NCI-H2029 (cell line): ENCODE measurements around the gene RHOB.
"Not testable (repeated sequence)": the region's sequence is repeated elsewhere in the genome, so short reads cannot be mapped to it uniquely, and the experiment has no call there.

Experiments
- DNase-seq: peaks from one replicate; lab custom pipeline; 2025; lab: John Stamatoyannopoulos, UW

The RHOB gene

DNA sequence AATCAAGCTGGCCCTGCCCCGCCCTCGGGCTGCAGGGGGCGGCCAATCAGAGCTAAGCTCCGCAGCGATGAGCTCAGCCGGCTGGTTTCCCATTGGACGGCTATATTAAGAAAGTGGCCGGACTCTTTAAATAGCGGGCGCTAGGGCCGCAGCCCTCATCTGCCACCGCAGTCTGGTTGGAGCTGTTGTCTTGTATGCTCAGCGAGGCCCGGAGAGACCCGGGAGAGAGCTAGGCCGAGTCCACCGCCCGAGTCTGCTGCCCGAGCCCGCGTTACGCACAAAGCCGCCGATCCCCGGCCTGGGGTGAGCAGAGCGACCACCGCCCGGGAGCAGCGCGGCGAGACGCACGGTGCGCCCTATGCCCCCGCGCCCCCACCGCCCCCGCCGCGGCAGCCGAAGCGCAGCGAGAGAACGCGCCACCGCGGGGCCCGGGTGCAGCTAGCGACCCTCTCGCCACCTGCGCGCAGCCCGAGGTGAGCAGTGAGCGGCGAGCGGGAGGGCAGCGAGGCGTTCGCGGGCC, at the start of gene RHOB:
Gene RHOB (plus strand): TSS at position 158 of the 520 bp plus-strand sequence. CDS start 392 bp downstream, outside the sequence.
- peak; percentile 94 for DNase-seq

DNA sequence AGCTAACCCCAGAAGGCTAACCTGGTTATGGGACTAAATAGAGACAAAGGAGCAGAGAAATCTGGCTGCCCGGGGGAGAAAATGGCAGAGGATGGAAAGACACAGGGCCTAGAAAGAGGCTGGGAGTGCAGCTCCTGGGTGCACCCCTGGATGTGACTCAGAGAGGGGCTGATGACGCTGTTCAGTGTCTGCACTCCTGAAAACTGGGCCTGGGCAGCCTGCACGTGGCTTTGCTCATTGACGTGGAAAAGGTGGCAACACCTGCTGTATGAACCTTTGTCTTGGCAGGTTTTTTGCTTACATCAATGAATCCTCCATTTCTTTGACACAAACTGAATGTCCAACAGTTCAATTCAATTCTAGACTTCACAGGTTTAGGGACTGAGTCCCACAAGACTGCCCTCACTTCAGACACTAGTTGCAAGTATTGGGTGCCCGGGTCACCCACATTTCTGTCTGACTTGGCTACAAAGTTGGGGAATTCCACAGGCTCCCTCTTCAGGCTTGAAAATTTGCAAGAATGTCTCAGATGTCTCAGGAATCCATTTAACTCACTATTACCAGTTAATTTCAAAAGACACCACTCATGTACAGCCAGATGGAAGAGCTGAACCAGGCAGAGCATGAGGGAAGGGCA, 48.9 kb upstream of the RHOB start:
- no peak for DNase-seq

DNA sequence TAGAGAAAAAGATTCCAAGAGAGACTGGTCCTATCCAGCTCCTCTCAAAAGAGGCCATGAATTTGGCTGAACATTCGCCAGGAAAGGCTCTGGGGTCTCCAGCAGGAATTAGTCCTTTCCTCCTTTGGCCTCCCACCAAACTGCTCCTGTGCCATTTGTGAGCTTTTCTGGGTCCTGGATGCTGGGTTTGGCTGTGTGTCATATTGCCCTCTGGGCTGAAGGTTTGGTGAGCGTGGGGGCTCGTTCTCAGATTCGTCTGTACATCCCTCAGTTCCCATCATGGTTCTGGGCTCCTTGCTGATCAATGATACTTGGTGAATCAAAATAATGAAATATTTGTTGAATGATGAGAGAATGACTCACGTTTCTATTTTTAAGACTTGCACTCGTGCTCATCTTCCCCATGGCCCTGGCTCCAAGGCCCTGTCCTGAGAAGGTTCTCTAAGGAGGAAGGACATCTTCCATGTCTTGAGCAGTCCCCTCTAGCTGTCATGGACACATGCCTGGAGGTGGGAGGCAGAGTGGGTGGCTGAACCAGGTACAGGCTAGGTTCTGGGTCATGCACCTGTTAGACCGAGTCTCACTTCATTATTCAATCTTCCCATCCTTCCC, 47.8 kb upstream of the RHOB start:
- DNase-seq: no peak

DNA sequence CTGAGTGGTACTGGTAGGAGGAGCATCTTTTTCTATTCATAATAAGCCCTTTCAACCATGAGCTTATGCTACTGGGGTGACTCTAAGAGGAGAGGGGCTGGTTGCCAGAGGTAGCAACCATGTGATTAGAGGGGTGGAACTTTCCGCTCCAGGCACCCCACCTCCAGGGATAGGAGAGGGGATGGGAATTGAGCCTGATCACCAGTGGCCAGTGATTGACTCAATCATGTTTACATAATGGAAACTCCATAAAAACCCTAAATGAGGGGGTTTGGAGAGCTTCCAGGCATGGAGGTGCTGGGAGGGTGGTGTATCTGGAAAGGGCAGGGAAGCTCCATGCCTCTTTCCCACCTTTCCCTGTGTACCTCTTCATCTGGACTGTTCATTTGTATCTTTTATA, 46.6 kb upstream of the RHOB start:
- no peak for DNase-seq

DNA sequence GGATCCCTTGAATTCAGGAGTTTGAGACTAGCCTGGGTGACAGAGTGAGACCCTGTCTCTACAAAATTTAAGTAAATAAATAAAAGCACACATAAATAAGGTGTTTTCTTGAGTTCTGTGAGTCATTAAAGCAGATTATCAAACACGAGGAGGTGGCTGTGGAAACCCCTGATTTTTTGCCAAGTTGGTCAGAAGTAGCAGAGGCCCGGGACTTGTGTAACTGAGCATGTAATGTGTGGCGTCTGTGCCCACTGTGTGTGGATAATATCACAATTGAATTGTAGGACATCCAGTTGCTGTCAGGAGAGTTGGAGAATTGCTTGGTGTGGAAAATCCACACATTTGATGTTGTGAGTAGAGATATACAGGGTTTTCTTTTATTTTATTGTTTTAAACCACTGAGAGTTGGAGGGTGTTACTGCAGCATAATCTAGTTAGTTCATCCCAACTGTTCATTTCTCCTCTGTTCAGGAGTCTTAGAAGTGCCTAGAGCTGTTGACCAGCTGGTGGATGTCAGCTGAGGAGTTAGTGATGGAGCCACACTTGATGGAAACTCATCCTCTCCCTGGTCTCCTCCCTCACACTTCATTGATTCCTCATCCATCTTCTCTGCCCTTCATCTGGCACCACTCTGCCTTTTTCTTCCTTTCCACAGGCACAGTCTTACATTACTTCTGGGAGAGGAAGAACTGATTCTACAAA, 45.9 kb upstream of the RHOB start:
- no peak for DNase-seq

DNA sequence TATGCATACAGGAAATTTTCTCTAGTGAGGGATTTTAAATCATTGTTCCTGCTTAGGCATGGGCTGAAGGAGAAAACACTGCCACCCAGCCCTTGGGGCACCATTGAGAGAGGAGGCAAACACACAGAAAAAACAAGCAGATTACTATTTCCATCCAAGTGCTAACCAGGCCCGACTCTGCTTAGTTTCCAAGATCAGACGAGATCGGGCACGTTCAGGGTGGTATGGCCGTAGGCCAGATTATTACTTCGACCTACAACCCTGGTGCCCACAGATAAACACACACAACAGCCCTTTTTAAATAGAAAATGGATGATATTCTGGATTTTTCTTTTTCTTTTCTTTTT, 45.4 kb upstream of the RHOB start:
- no peak for DNase-seq

DNA sequence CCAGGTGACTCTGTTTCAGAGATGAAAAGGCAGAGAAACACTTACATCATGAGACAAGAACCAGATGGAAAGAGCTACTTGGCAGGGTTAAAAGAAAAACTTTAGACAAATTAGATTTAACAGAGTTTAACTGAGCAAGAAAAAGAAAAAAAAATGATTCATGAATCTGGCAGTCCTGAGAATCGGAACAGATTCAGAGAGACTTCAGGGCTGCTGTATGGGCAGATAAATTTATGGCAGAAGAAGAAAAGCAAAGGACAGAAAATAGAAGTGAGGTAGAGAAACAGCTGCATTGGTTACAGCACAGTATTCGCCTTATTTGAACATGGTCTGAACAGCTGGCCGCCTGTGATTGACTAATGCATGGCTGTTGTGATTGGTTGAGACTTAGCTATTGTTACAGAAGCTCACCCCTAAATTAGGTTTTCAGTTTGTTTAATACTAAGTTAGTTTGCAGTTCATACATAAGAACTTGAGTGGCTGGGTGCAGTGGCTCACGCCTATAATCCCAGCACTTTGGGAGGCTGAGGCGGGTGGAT, 43.0 kb upstream of the RHOB start:
- no peak for DNase-seq

DNA sequence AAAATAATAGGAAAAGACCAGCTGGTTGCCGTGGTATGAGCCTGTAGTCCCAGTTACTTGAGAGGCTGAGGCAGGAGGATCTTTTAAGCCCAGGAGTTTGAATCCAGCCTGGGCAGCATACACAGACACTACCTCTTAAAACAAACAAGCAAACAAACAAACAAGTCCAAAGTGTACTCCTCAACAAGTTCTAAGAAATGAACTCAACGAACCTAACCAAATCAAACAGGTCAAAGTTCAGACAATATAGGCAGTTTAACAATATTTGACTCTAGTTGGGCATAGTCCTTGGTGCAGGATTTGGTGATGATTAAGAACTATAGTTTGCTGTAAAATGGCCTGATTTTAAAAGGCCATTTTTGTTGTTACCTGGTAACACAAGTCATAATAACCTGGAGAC, 41.9 kb upstream of the RHOB start:
- no peak for DNase-seq

DNA sequence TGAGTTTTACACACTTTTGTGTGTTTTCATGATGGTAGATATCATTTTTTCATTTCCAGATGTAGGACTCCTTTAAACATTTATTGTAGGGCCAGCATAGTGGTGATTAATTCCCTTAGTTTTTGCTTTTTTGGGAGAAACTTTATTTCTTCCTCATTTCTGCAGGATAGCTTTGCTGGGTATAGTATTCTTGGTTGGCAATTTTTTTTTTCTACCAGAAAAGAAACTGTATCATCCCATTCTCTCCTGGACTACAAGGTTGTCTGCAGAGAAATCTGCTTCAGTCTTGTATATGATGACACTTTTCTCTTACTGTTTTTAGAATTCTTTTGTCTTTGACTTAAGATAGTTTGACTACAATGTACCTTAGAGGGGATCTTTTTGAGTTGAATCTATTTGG, 37.8 kb upstream of the RHOB start:
- DNase-seq: no peak

DNA sequence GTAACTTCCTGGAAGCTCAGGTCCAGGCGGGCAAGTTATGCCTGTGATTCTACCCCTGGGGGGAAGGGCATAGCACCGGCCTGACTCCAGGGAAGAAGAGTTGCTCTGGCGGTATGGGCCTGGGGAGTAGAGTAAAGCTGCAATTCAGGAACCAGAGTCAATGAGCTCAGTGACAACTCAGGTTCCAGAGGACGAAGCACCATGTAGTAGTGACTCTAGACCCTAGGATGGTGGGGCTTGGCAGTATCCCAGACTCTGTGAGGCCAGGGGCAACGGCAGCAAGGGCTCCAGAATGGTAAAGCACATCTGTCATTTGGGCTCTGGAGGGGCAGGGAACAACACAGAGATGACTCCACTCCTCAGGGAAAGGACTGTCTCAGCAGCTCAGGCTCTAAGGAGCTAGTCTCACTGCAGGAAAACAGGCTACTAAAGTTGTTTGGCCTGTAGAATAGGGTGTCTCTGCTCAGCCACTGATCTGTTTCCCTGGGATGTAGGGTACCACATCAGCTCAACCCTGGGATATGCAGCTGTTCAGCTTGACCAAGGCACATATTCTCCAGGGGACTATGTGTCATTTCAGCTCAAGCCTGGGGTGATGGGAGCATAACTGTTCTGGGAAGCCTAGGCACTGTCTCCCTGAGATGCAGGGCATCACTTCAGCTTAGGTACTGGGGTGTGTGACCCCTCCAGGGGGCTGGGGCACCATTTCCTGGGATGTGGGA, 36.2 kb upstream of the RHOB start:
- DNase-seq: no peak

DNA sequence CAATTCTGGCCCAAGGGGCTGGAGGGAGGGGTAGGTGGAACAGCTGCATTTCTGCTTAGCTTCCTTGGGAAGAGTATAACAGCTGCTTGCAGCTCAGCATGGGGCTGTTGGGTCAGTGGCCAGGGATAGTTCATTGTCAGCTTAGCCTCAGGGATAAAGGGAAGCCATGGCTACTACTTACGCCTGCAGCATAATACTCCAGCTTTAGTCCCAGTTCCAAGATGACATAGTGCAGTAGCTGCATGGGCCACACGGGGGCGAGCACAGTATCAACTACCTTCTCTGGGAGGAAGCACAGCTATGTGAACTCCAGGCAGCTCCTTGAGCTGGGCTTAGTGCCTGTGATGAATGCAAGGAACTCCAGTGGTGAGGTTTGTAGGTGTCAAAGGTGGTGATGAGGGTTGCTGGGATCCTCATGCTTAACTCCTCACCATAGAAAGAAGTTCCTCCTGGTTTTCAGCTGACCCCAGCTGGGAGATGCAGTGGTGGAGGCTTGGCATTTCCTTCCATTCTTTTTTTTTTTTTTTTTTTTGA, 35.4 kb upstream of the RHOB start:
- peak; percentile 67 for DNase-seq

DNA sequence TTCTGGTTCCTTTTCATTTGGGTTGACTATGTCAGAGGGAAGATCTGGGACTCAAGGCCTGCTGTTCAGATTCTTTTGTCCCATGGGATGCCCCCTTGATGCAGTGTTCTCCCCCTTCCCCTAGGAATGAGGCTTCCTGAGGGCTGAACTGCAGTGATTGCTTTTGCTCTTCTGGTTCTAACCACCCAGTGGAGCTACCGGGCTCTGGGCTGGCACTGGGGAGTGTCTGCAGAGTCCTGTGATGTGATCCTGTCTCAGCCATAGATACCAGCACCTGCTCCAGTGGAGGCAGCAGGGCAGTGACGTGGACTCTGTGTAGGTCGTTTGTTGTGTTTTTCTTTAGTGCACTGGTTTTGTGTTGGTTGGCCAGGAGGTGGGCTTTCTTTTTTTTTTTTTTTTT, 32.1 kb upstream of the RHOB start:
- peak; percentile 70 for DNase-seq

DNA sequence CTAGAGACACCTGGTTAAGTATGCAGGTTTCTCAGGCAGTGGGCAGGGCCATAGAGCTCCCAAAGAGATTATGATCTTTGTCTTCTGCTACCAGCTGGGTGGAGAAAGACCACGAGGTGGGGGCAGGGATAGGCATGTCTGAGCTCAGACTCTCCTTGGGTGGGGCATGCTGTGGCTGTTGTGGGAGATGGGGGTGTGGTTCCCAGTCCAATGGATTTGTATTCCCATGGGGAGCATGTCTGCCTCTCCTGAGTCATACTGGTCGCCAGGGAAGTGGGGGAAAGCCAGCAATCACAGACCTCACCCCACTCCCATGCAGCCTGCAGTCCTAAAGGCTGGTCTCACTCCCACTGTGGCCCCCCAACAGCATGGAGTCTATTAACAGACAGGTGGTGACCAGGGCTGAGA, 31.4 kb upstream of the RHOB start:
- no peak for DNase-seq

DNA sequence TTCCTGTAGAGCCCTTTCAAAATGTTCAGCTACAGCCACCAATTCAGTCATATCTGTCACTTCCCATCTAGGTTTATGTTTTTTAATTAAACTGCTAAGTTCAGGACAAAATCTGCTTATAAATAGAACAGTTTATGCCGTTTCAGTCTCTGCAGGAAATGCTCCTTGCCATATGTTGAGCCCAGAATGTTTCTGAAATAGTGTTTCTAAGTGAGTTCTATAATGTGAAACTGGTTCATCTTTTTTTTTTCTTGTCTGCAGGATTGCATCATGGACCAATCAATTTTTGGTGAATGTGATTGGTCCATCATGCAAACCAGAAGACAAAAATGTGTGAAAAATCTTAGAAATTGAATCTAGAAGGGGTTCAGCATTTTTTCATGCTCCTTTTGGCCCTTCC, 30.2 kb upstream of the RHOB start:
- DNase-seq: no peak

DNA sequence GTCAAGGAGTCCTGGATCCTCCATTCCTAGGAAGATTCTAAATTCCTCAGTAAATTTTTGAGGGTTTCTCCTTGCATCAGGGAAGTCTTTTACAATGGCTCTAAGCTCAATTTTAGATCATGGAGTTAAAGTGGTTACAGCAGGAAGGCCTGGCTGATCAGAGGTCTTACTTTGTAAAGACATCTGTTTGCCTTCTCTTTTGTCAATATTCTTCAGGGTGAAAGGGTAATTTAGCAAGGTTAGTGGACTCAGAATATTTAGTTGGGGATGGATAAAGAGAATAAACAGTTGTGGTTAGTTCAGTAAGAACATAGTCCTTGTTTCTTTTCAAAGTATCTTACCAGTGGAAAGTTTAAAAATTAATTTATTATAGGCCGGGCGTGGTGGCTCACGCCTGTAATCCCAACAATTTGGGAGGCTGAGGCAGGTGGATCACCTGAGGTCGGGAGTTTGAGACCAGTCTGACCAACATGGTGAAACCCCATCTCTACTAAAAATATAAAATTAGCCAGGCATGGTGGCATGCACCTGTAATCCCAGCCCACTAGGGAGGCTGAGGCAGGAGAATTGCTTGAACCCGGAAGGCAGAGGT, 29.5 kb upstream of the RHOB start:
- DNase-seq: not testable (repeated sequence)

DNA sequence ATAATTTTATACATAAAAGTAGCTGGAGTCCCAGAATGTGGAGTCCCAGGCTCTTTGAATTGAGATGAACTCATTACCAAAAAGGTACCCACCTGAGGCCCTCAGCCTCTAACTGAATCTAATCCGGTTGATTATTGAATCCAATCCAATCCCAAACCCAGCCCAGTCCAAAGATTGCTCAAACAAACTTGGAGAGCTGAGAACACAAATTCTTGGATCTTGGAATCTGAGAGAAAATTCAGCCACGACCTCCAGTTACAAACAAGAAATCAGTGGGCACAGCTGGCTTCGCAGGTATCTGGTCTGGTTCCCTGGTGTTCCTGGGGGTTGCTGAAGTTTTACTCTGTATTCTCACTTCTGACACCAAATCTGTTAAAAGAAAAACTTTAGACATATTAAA, 28.4 kb upstream of the RHOB start:
- no peak for DNase-seq

DNA sequence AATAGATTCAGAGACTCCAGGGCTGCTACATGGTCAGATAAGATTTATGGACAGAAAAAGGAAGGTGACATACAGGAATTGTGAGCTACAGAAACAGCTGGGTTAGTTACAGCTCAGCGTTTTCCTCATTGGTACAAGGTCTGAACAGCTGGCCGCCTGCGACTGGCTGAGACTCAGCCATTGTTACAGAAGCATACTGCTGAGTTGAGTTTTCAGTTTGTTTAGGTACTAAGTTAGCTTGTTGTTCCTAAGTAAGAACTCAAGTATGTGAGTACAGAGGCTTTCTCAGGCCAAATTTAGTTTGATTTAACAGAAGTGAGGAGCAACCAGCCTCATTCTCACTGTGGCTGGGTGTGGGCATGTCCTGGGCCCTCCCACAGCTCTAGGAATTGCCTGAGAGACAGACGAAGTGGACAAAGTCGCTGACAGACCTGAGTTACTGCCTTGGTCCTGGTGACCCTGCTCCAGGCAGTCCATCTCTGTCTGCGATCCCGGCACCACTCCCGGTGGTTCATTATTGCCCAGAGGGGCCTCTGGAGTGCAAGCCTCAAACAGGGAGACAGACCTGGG, 27.8 kb upstream of the RHOB start:
- DNase-seq: no peak

DNA sequence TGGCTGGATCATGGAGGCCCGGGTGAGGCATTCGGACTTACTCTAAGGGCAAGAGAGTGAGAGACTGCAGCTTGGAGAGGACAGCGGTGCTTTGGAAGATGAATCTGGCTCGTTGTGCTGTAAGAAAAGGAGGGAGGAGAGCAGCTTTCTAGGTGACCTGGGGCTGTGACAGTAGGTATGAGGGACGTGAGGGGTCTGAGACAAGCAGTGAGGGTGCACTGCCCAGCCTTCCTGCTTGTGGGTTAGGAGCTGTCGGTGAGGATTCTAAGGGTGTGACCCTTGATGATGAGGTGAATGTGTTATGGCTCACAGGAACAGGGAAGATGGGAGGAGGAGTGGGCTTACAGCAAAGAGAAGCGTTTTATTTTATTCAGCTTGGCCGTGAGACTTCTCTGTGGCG, 27.1 kb upstream of the RHOB start:
- DNase-seq: no peak

DNA sequence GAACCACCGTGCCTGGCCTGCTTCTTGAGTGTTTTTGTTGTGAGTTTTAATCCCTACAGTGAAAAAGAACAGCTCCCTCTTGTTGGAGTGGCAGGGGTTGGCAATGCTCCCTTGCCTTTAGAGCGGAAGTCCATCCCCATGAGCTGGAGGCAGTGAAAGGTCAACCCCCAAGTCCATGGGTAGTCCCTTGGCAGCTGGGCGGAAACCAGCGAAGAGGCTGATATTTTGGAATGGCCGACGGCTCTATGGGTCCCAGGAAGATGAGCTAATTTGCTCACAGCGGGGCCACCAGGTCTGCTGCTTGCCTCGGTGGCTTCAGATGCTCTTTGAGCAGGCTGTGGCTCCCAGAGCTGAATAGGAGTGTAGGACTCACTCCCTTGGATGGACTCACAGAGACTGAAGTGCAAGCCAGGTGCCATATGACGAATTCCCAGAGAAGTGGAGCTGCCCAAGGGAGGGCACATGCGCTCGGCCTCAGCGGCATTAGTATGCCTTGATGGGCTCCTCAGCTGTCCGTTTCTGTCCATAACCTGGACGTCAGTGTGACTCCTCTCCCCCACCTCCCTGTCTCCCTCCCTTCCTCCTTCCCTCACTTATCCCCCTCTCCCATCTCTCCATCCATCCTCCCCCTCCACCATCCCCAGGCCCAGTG, 25.4 kb upstream of the RHOB start:
- no peak for DNase-seq

DNA sequence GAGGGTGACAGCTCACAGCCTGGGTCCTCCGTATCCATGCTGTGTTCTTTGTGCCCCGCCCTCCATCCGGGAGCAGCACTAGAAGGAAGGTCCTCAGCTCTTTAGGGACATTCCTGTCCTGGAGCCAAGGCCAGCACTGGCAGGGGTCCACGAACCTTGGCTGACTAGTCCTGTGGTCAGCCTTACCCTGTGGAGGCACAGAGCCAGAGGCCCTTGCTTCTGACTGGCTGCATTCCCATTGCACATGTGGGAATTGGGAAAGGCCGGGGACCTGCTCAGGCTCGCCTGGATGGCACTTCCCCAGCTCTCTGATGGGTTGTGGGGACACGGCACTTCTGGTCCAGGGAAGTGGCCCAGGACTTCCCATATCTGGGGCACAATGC, 24.9 kb upstream of the RHOB start:
- peak; percentile 42 for DNase-seq
